Stimulated activated CD8-positive, alpha-beta memory T cell treated with anti-CD3 and anti-CD28 coated beads, Interleukin-12 subunit alpha, Interleukin-12 subunit beta, amount 100 ng/mL, for 4 hours (primary cell): Measurements from ENCODE around the gene CTNNA2.

Experiments
- DNase-seq: peaks from one replicate; pipeline ENCODE4 v3.0.0-alpha.2; 2020; ENCODE audit warnings: low read depth

CTNNA2 gene

GRCh38 chr2:79981316-79981715 lies 468.5 kb downstream of the CTNNA2 start:
- no peak for DNase-seq

- DNase-seq, result no peak
Measured at GRCh38 chr2:79982445-79982844, 469.6 kb downstream of the CTNNA2 start.

- DNase-seq, result no peak
Measured at GRCh38 chr2:79984476-79984875, 471.6 kb downstream of the CTNNA2 start.

GRCh38 chr2:79985145-79985544 lies 472.3 kb downstream of the CTNNA2 start:
- DNase-seq, result no peak

- no peak for DNase-seq
Measured at GRCh38 chr2:79985571-79985970, 472.7 kb downstream of the CTNNA2 start.

- no peak for DNase-seq
Measured at GRCh38 chr2:79993144-79993543, 480.3 kb downstream of the CTNNA2 start.

- no peak for DNase-seq
Measured at GRCh38 chr2:79994161-79994560, 481.3 kb downstream of the CTNNA2 start.

- no peak for DNase-seq
Measured at GRCh38 chr2:79994965-79995364, 482.1 kb downstream of the CTNNA2 start.

GRCh38 chr2:79996709-79997108 lies 483.9 kb downstream of the CTNNA2 start:
- no peak for DNase-seq

- no peak for DNase-seq
Measured at GRCh38 chr2:80001701-80002101, 488.9 kb downstream of the CTNNA2 start.

- no peak for DNase-seq
Measured at GRCh38 chr2:80002112-80002511, 489.3 kb downstream of the CTNNA2 start.

GRCh38 chr2:80002568-80003157 lies 489.8 kb downstream of the CTNNA2 start:
- no peak for DNase-seq

- DNase-seq, result no peak
Measured at GRCh38 chr2:80007777-80008503, 495.1 kb downstream of the CTNNA2 start.

GRCh38 chr2:80008596-80008995 lies 495.7 kb downstream of the CTNNA2 start:
- DNase-seq, result no peak

GRCh38 chr2:80009211-80009610 lies 496.4 kb downstream of the CTNNA2 start:
- DNase-seq, result no peak

- DNase-seq, result no peak
Measured at GRCh38 chr2:80012061-80012460, 499.2 kb downstream of the CTNNA2 start.

- no peak for DNase-seq
Measured at GRCh38 chr2:80014637-80015036, 501.8 kb downstream of the CTNNA2 start.

- DNase-seq, result no peak
Measured at GRCh38 chr2:80016171-80016570, 503.3 kb downstream of the CTNNA2 start.

- no peak for DNase-seq
Measured at GRCh38 chr2:80019571-80020460, 507.0 kb downstream of the CTNNA2 start.

GRCh38 chr2:80022018-80022417 lies 509.2 kb downstream of the CTNNA2 start:
- no peak for DNase-seq

- DNase-seq, result no peak
Measured at GRCh38 chr2:80026040-80026729, 513.3 kb downstream of the CTNNA2 start.

GRCh38 chr2:80028051-80028450 lies 515.2 kb downstream of the CTNNA2 start:
- no peak for DNase-seq
